ENCODE results near the gene SART3. TPM values are rescaled to one million over a fixed set of nuclear protein-coding genes. Genes with fewer than 3 reads are reported as not detected.
"Not testable (repeated sequence)": the region's sequence is repeated elsewhere in the genome, so short reads cannot be mapped to it uniquely, and the experiment has no call there.

The SART3 gene
- polyA plus RNA-seq, 1 donor, result 33.8 TPM

DNA sequence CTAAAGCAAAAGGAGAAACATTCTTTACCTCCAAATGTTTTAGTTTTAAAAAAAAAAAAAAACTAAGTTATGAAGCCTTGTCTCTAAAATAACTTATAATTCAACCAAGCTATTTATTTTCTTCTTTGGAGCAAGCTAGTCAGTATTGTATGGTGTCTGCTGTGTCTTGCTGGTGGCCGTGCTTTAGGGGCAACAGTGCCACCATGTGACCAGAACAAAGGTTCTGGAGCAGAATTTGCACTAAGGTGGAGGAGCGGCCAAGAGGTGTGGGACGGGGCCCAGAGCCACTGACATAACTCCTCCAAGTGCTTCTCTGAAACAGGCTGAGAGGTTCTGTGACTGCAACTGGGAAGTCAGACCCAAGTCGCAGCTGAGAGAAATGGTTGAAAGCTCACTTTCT is 41.4 kb downstream of the SART3 start:
- DNase-seq, result no peak

DNA sequence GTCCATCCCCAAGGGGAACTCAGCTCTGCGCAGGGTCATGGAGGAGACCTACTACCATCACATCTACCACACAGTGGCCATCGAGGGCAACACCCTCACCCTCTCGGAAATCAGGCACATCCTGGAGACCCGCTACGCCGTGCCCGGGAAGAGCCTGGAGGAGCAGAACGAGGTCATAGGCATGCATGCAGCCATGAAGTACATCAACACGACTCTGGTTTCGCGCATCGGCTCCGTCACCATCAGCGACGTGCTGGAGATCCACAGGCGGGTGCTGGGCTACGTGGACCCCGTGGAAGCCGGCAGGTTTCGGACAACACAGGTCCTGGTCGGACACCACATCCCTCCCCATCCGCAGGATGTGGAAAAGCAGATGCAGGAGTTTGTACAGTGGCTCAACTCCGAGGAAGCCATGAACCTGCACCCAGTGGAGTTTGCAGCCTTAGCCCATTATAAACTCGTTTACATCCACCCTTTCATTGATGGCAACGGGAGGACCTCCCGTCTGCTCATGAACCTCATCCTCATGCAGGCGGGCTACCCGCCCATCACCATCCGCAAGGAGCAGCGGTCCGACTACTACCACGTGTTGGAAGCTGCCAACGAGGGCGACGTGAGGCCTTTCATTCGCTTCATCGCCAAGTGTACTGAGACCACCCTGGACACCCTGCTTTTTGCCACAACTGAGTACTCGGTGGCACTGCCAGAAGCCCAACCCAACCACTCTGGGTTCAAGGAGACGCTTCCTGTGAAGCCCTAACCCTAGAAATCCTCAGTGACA is 42.1 kb downstream of the SART3 start:
- DNase-seq, result no peak

DNA sequence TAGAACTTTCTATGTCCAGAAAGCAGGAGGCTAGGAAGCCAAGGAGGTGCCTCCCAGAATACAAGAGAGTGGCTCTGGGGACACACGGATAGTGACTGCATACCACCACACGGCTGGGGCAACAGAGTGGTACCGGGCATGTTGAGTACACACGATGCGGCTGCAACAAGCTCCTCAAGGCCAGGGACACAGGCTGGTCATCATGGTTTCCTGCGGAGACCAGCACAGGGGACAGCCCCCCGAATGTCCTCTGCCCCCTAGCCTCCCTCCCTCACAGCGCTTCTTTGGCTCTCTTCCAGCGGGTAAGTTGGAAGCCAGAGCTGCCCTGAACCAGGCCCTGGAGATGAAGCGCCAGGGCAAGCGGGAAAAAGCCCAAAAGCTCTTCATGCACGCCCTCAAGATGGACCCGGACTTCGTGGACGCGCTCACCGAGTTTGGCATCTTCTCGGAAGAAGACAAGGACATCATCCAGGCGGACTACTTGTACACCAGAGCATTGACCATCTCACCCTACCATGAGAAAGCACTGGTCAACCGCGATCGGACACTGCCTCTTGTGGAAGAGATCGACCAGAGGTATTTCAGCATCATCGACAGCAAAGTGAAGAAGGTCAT is 42.8 kb downstream of the SART3 start:
- no peak for DNase-seq

- DNase-seq, result no peak
Observed at GRCh38 chr12:108517288-108518100, 43.5 kb downstream of the SART3 start.

DNA sequence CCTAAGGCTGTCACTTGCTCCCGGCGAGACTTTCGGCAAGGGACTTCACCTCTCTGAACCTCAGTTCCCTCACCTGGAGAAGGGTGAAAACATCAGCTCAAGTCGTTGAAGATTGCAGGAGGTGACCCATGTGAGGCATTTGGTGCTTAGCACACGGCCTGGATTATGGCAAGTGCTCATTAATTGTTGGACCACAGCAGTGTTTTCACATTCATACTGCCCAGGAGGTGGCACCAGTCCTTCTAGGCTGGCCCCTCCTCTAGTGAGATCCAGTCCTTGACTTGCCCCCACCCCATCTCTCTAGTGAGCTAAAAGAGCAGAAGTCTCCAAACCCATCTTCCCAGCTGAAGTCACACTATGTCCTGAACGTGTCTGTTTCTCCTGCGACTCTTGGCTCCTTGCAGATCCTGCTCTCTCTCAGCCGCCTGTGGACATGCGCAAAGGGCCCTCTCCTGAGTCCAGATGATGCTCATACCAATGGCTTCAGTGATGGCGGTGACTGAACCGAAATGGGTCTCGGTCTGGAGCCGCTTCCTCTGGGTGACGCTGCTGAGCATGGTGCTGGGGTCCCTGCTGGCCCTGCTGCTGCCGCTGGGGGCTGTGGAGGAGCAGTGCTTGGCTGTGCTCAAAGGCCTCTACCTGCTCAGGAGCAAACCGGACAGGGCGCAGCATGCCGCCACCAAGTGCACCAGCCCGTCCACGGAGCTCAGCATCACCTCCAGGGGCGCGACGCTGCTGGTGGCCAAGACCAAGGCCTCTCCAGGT is 44.3 kb downstream of the SART3 start:
- DNase-seq, result no peak

DNA sequence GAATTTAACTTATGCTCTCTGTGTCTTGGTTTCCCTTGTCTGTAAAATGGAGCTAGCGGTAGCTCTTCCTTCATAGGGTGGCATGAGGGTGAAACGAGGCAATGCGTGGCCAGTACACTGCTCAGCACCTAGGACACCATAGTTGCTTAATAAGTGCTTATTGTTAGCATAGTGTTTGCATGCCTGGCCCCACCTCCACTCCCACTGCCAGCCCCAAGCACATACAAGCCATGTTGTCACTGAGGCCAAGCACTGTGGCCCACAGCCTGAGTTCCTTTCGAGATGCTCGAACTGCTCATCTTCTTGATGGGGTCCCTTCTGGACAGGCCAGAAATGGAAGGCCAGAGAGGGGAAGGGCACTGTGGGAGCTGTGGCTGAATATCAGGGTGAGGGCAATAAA is 45.1 kb downstream of the SART3 start:
- no peak for DNase-seq

DNA sequence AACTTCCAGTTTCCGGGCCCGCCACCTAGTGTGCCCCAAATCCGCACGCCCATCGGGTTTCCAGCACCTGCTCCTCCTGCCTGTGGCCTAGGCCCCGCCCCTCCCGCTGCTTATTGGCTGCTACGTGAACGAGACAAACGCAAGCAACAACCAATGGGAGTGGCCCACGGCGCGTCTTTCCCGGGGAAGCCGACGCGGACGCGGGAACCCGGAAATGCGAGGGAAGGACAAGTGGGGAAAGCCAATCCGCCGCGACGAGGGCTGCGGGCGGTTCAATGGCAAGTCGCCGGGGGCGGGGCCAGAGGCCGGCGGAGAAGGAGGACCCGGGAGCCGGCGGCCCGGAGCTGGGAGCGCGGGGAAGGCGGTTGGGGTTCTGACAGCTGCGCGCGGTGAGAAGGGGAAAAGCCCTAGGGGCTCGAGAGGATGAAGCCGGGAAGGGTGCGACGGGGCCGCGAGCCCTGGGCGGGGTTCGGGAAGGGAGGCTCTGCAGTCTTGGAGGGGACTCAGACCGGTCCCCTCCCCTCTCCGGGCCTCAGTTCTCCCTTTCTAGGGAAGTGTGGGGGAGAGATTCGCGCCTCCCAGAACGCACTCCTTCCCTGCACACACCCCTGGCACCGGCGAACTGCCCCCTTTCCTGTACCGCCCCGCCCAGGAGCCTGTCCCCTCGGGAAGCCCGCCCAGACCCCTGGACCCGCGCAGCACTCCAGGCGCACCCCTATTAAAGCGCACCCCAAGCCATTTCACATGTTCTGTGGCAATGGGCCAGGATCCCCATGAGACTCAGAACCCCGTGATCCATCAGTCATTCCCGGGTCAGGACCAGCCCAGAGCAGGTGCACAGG is 45.8 kb downstream of the SART3 start, which contains the start of gene FICD:
Gene FICD, plus strand, starts transcription at position 305 of the 842 bp plus-strand sequence. CDS start 1,696 bp downstream, outside the sequence.
- peak; percentile 100 for DNase-seq

DNA sequence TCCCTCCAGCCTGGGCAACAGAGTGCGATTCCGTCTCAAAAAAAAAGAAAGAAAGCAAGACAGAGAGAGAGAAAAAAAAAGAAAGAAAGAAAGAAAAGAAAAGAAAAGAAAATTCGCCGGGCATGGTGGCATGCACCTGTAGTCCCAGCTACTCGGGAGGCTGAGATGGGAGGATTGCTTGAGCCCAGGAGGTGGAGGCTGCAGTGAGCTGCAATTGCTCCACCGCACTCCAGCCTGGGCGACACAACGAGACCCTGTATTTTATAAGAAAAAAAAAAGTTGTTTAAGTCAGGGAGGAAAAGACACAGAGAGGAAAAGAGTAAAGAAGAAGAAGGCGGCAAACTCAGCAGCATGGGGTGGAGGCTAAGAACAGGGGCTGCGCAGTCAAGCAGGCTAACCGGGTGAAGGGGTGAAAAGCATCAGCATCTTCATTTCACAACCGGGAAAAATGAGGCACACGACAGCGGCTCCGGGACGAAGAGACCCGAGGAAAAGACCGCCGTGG is 46.5 kb downstream of the SART3 start:
- no peak for DNase-seq

DNA sequence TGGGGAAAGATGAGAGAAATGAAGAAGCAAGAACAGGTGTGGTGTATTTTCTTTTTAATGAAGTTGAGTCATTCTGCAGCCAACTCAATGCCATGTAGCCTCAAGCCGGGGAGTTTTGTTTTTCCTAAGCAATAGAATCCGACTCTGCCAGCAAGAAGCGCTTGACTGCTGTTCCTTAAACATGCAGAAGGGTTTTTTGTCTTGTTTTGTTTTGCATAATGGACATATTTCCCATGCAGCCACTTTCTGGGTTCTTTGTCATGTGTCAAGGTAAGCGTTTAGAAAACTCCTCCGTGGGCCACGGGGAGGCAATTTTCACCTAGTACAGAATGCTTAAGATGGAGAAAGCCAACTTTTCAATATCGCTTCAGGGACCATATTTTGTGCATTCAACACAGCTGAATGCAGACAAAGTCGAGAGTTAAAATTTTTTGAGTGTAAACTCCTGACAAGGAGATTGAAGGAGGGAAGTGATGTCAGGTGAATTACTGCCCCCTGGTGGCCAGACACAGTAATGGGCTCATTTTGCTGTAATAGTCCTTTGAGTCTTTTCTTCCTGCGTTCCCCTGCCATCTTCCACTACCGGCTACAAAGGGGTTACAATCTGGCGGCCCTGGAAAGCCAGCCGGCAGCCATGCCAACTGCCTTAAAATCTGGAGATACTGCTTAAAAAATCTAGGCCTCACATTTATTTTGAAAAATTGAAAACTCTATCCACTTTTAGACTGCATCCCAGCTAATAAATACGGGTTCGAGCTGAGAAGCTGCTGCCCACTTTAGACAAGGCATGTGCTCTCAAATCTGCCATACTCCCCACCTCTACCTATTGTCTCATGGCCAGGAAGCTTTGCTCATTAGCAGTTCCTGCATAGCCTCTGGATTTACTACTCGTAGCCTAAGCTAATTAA is 49.1 kb downstream of the SART3 start:
- peak; percentile 67 for DNase-seq

- no peak for DNase-seq
Observed at GRCh38 chr12:108510836-108511235, 50.1 kb downstream of the SART3 start.

DNA sequence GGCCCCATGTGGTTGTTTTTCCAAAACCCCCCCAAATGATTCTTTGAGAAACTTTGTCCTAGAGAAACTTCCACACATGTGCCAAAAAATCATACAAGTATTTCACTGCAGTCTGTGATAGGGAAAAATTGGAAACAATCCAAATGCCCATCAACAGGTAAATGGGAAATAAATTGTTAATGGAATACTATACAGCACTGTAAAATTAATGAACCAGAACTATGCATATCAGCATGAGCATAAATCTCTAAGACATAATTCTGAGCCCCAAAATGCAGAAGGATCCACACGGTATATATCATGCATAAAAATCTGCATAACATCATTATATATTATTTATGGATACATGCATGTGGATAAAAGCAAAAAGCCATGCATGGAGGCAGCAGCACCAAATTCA is 51.2 kb downstream of the SART3 start:
- no peak for DNase-seq

DNA sequence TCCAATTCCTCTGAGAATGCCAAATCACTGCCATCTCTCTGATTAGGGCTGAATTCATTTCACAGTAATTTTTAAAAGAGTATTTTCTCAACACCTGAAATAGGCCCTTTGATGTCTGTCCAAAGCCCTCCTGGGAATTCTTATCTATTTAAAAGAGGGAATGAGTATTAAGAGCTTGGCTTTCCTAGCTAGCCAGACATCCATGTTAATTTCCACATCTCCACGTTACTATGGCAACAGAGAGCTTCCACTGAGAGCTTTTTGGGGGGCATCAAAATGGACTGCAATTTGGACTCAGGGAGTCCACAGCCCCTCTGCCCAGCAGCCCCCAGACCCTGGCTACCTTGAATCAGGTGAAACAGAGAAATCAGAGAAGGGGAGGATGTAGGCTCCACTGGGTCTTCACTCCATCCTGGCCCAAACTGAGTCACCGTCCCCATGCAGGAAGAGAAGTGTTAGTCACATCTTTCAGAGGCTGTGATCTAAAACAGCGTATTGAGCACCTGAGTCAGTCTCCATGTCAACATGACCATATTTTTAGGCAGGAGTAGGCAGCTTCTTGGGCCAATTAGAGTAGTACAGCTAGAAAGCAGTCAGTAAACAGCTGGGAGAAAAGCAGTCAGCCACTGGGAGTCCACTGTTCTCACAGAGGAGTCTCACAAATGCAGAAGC is 52.9 kb downstream of the SART3 start:
- DNase-seq, result no peak

GRCh38 chr12:108505129-108505528 is 55.8 kb downstream of the SART3 start:
- DNase-seq, result no peak

GRCh38 chr12:108502922-108503321 is 58.1 kb downstream of the SART3 start:
- DNase-seq, result no peak

DNA sequence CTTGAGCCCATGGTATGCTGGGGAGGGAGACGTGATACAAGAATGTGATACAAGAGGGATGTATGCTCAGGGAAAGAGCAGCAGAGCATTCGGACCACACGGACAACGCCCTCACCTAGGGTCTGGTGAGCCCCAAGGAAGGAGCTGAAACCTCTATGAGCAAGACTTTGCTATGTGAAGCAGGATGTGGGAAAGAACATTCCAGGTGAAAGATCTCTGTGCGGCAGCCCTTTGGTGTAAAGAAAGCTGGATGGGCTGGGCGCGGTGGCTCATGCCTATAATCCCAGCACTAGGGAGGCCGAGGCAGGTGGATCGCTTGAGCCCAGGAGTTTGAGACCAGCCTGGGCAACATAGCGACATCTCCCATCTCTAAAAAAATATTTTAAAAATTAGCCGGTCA is 62.8 kb downstream of the SART3 start:
- DNase-seq, result no peak

GRCh38 chr12:108495823-108496579 is 65.0 kb downstream of the SART3 start:
- DNase-seq, result no peak

DNA sequence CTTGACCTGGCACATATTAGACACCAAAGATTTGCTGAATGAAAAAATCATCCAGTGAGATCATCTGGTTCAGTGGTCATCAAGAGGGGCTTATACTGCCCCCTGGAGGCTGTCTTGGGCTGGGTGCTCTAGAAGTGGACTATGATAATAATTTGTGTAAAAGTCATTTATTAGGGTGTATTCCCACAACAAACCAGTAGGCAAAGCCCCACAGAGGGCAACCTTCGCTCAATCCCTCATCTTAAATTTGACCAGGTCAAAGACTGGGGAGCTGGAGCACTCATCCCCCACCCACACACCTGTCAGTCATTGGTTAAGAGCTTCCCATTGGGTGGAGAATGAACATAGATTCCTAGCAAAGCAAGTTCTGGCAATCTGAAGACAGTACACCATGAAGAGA is 65.9 kb downstream of the SART3 start:
- peak; percentile 23 for DNase-seq

DNA sequence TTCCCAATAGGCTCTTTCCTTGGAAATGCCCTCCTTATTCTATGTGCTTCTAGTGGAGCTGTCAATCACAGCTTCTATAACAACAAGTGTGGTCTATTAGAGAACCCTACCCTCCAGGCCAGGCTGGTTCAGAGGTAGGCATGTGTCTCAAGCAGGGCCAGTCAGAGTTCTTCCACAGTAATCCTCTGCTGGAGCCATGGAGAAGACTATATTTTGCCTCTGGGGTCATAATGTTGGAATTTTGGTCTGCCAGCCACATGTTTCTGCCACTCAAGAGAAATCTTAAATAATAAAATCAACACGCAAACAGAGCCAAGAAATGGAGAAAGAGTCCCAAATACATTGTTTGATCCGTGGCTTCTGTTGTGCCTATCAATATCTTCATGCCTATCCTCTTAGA is 69.7 kb downstream of the SART3 start:
- DNase-seq, result no peak

- not testable (repeated sequence) for DNase-seq
Observed at GRCh38 chr12:108487029-108487428, 73.9 kb downstream of the SART3 start.

All from hindlimb muscle (tissue), 1 donor.